Measurements from ENCODE around the gene PDAP1. TPM values are rescaled to one million over a fixed set of nuclear protein-coding genes. Genes with fewer than 3 reads are reported as not detected.

Gene PDAP1
- total and polyA plus RNA-seq, 2 of the 4 experiments (the other 2 are of a cell fraction), result 40.3 to 193 TPM

DNA sequence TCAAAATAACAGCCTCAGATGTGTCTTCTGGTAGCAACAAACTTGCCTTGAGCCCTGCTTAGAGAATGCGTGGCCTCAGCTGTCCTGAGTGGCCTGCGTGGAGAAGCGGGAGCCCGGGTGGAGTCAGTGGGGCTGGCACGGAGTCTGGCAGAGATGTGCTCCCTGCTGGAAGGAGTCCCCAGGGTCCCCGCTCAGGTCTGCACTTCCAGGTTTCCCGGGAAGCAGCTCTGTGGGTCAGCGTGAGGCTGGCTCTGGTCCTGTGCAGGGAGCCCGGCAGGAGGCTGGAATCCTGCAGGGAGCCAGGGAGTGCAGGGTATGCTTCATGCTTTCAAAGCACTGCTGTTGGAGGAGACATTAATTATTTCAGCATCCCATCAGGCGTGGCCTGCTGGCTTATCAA is 40.5 kb upstream of the PDAP1 start:
- Histone ChIP-seq H3K23ac (ENCODE audit: low read depth, low read length) (no peak overlapping the region), H3K27ac (ENCODE audit: insufficient read depth, low read length) (no peak overlapping the region), H2BK20ac (ENCODE audit: low read depth, low read length) (no peak overlapping the region), H2BK15ac (ENCODE audit: low read depth, low read length) (no peak overlapping the region), H4K5ac (ENCODE audit: low read depth, low read length) (no peak overlapping the region), H3K9ac (ENCODE audit: low read depth, low read length) (no peak overlapping the region), H2BK120ac (ENCODE audit: low read depth, low read length) (no peak overlapping the region), H3K9me3 (ENCODE audit: control insufficient read depth, insufficient read depth, low read length) (no peaks in the 10 kb centered on the region), H3K4ac (ENCODE audit: low read depth, low read length) (no peak overlapping the region), H3K4me1 (ENCODE audit: control insufficient read depth, insufficient read depth, low read length) (no peaks in the 10 kb centered on the region), H3K4me3 (ENCODE audit: insufficient read depth, low read depth, low read length) (no peak overlapping the region), H3K9me1 (ENCODE audit: insufficient read depth, low read length) (no peaks in the 10 kb centered on the region), H2AK9ac (replicated peaks; ENCODE audit: low read depth, low read length, poor library complexity) (no peak overlapping the region), H3K14ac (replicated peaks; ENCODE audit: low read depth, low read length) (no peak overlapping the region), H3K18ac (ENCODE audit: low read depth, low read length) (no peak overlapping the region), H4K20me1 (ENCODE audit: insufficient read depth, low read length) (peaks cover 27% of the 10 kb centered on the region), H4K91ac (ENCODE audit: insufficient read depth, low read depth, low read length) (no peak overlapping the region), H3K79me1 (ENCODE audit: low read depth in 1 of 2, low read length in 2 of 2) (peaks cover 26 to 49% of the 10 kb centered on the region in 2 experiments), H2AK5ac (ENCODE audit: low read depth, low read length) (no peak overlapping the region), H2AFZ (replicated peaks; ENCODE audit: low read length, poor library complexity) (no peak overlapping the region), H3K56ac (ENCODE audit: extremely low read depth, insufficient read depth, low read length) (no peak overlapping the region), H2BK5ac (ENCODE audit: low read depth, low read length, poor library complexity, severe bottlenecking) (no peak overlapping the region), H3K27me3 (ENCODE audit: control insufficient read depth, insufficient read depth, low read length) (no peaks in the 10 kb centered on the region), H4K8ac (ENCODE audit: low read depth in 2 of 2, low read length in 2 of 2) (no peak overlapping the region), H3K4me2 (ENCODE audit: low read depth, low read length) (no peak overlapping the region), H3K36me3 (ENCODE audit: control insufficient read depth, insufficient read depth, low read length) (peaks cover 74% of the 10 kb centered on the region)
- TF ChIP-seq, protein P1, sequence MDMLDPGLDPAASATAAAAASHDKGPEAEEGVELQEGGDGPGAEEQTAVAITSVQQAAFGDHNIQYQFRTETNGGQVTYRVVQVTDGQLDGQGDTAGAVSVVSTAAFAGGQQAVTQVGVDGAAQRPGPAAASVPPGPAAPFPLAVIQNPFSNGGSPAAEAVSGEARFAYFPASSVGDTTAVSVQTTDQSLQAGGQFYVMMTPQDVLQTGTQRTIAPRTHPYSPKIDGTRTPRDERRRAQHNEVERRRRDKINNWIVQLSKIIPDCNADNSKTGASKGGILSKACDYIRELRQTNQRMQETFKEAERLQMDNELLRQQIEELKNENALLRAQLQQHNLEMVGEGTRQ (IDR thresholded peaks at IDR 0.05; ENCODE audit: low read depth, low read length), result no peak
- TF ChIP-seq RAD21 (IDR thresholded peaks at IDR 0.05; ENCODE audit: low read length) (no peak), RFX5 (IDR thresholded peaks at IDR 0.05; ENCODE audit: low read depth, low read length) (no peak), FOS (IDR thresholded peaks at IDR 0.05; ENCODE audit: low read depth, low read length) (no peak), CHD1 (IDR thresholded peaks at IDR 0.05; ENCODE audit: low read depth, low read length) (no peak), NFE2L2 (IDR thresholded peaks at IDR 0.05; ENCODE audit: low read depth, low read length) (no peak), SMC3 (IDR thresholded peaks at IDR 0.05; ENCODE audit: low read depth, low read length) (no peak), POLR2A (IDR thresholded peaks at IDR 0.05; ENCODE audit: low read depth, low read length) (no peak), CEBPB (IDR thresholded peaks at IDR 0.05; ENCODE audit: low read depth, low read length) (no peak), MAZ (IDR thresholded peaks at IDR 0.05; ENCODE audit: borderline replicate concordance, low read depth, low read length) (no peak), BHLHE40 (IDR thresholded peaks at IDR 0.05; ENCODE audit: low read depth, low read length) (no peak), RCOR1 (IDR thresholded peaks at IDR 0.05; ENCODE audit: insufficient replicate concordance, low read length) (no peak)
- TF ChIP-seq, protein P2, sequence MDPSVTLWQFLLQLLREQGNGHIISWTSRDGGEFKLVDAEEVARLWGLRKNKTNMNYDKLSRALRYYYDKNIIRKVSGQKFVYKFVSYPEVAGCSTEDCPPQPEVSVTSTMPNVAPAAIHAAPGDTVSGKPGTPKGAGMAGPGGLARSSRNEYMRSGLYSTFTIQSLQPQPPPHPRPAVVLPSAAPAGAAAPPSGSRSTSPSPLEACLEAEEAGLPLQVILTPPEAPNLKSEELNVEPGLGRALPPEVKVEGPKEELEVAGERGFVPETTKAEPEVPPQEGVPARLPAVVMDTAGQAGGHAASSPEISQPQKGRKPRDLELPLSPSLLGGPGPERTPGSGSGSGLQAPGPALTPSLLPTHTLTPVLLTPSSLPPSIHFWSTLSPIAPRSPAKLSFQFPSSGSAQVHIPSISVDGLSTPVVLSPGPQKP (IDR thresholded peaks at IDR 0.05; ENCODE audit: borderline replicate concordance, low read depth, low read length), result no peak
- TF ChIP-seq, protein P3, sequence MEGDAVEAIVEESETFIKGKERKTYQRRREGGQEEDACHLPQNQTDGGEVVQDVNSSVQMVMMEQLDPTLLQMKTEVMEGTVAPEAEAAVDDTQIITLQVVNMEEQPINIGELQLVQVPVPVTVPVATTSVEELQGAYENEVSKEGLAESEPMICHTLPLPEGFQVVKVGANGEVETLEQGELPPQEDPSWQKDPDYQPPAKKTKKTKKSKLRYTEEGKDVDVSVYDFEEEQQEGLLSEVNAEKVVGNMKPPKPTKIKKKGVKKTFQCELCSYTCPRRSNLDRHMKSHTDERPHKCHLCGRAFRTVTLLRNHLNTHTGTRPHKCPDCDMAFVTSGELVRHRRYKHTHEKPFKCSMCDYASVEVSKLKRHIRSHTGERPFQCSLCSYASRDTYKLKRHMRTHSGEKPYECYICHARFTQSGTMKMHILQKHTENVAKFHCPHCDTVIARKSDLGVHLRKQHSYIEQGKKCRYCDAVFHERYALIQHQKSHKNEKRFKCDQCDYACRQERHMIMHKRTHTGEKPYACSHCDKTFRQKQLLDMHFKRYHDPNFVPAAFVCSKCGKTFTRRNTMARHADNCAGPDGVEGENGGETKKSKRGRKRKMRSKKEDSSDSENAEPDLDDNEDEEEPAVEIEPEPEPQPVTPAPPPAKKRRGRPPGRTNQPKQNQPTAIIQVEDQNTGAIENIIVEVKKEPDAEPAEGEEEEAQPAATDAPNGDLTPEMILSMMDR (conservative IDR thresholded peaks at IDR 0.05; ENCODE audit: low read depth, low read length), result no peak
- intact Hi-C loops (cut with micrococcal nuclease) (no loop called here), dilution Hi-C loops (cut with HindIII; ENCODE audit: low sequenced_read_pairs, unreplicated experiment) (no loop called here), in situ Hi-C loops (cut with MboI; ENCODE audit: low sequenced_read_pairs) (no loop called here)
- ATAC-seq (ENCODE audit: low read depth), result no peak
- no peak for DNase-seq
- POLR2A ChIA-PET (ENCODE audit: unreplicated experiment), result no interaction called here
- 95% methylated on average over 9 of the region's 10 CpGs; no CpG with 5 or more reads in 1 of the 2 experiments for WGBS, 2 experiments (ENCODE audit: extremely low coverage in 2 of 2, insufficient read length in 1 of 2)
- no TSS peak for BruUV-seq (replicated peaks)
- CTCF ChIA-PET, result no interaction called here

Data from IMR-90 (cell line).